HepG2 (cell line): Measurements from ENCODE around the gene ANKRD53. TPM values are rescaled to one million over a fixed set of nuclear protein-coding genes. Genes with fewer than 3 reads are reported as not detected.

Experiments
- AGO2 ChIP-seq: fragments of 200-400 bp; formaldehyde crosslinking; optimal IDR thresholded peaks from 2 replicates; pipeline ENCODE3; 2017; ENCODE audit warnings: mild to moderate bottlenecking, low read depth, low read length, moderate library complexity
- ARID2 ChIP-seq: sonication (generic); formaldehyde crosslinking; IDR thresholded peaks from 2 replicates; pipeline ENCODE4 v1.8.1; 2022; ENCODE audit warnings: mild to moderate bottlenecking, missing genetic modification reagents, borderline replicate concordance
- DNMT3B ChIP-seq: conservative IDR thresholded peaks from 2 replicates; pipeline ENCODE4 v1.6.1; 2016; ENCODE audit warnings: missing biosample characterization, control low read depth
- ELF1 ChIP-seq: sonication (generic); formaldehyde crosslinking; IDR thresholded peaks from 2 replicates; pipeline ENCODE4 v1.4.0; 2020; ENCODE audit warnings: missing genetic modification reagents
- FOXK1 ChIP-seq: sonication (generic); formaldehyde crosslinking; IDR thresholded peaks from 2 replicates; pipeline ENCODE4 v1.4.0; 2020; ENCODE audit warnings: low read depth, missing genetic modification reagents, borderline replicate concordance
- FOXP4 ChIP-seq: sonication (generic); formaldehyde crosslinking; IDR thresholded peaks from 2 replicates; pipeline ENCODE4 v1.4.0; 2020; ENCODE audit warnings: missing genetic modification reagents
- JUND ChIP-seq: sonication (generic); formaldehyde crosslinking; IDR thresholded peaks from 2 replicates; pipeline ENCODE4 v1.8.0; 2022; ENCODE audit warnings: mild to moderate bottlenecking, missing genetic modification reagents
- KDM5A ChIP-seq: fragments of 200-600 bp; sonication (generic); IDR thresholded peaks from 2 replicates; pipeline ENCODE4 v1.7.0; 2018; ENCODE audit warnings: antibody characterized with exemption, mild to moderate bottlenecking, low read length, borderline replicate concordance
- LRRFIP1 ChIP-seq: sonication (generic); formaldehyde crosslinking; conservative IDR thresholded peaks from 2 replicates; pipeline ENCODE4 v1.4.0; 2020; ENCODE audit warnings: missing genetic modification reagents
- MYPOP ChIP-seq: sonication (generic); formaldehyde crosslinking; IDR thresholded peaks from 2 replicates; pipeline ENCODE4 v1.8.1; 2023; ENCODE audit warnings: mild to moderate bottlenecking, moderate library complexity, missing genetic modification reagents
- ONECUT2 ChIP-seq: sonication (generic); formaldehyde crosslinking; IDR thresholded peaks from 2 replicates; pipeline ENCODE4 v1.4.0; 2020; ENCODE audit warnings: missing genetic modification reagents
- PATZ1 ChIP-seq: sonication (generic); formaldehyde crosslinking; IDR thresholded peaks from 2 replicates; pipeline ENCODE4 v1.4.0; 2020; ENCODE audit warnings: missing genetic modification reagents
- RAD21 ChIP-seq: fragments of 450-650 bp; formaldehyde crosslinking; IDR thresholded peaks from 2 replicates; pipeline ENCODE4 v1.5.0; 2020; ENCODE audit warnings: mild to moderate bottlenecking
- TIGD3 ChIP-seq: sonication (generic); formaldehyde crosslinking; IDR thresholded peaks from 2 replicates; pipeline ENCODE4 v1.5.1; 2020; ENCODE audit warnings: mild to moderate bottlenecking, missing genetic modification reagents, borderline replicate concordance
- XBP1 ChIP-seq: sonication (generic); formaldehyde crosslinking; IDR thresholded peaks from 2 replicates; pipeline ENCODE4 v1.5.0; 2020; ENCODE audit warnings: missing genetic modification reagents
- ZBTB42 ChIP-seq: sonication (generic); formaldehyde crosslinking; IDR thresholded peaks from 2 replicates; pipeline ENCODE4 v1.5.0; 2020; ENCODE audit warnings: mild to moderate bottlenecking, missing genetic modification reagents
- ZNF367 ChIP-seq: sonication (generic); formaldehyde crosslinking; IDR thresholded peaks from 2 replicates; pipeline ENCODE4 v1.4.0; 2020; ENCODE audit warnings: missing genetic modification reagents, borderline replicate concordance
- ZNF547 ChIP-seq: sonication (generic); formaldehyde crosslinking; IDR thresholded peaks from 2 replicates; pipeline ENCODE4 v1.5.1; 2020; ENCODE audit warnings: mild to moderate bottlenecking, missing genetic modification reagents
- ZNF577 ChIP-seq: sonication (generic); formaldehyde crosslinking; IDR thresholded peaks from 2 replicates; pipeline ENCODE4 v1.4.0; 2020; ENCODE audit warnings: mild to moderate bottlenecking, low read depth, missing genetic modification reagents, borderline replicate concordance
- polyA plus RNA-seq, 8 experiments: library from polyadenylated mRNA; depleted of rRNA in 3 of 8; stranded (reverse) in 7 of 8; unstranded in 1 of 8; fragments of >200 nt; fragmentation: Illumina TruSeq in 4 of 8; extraction: Trizol in 4 of 8; gene quantifications; 2 replicates each; pipeline versions ENCODE4 v1.2.1 to v1.2.3, GENCODE V29; 2011 to 2016; ENCODE audit warnings: low read depth in 4 of 8, missing spikeins in 1 of 8, mixed read lengths in 1 of 8; ENCODE audit not compliant: insufficient read depth in 1 of 8
- total RNA-seq, 5 experiments: library from RNA; depleted of rRNA; stranded (reverse); fragments of >200 nt; fragmentation: Illumina TruSeq; extraction: Trizol; gene quantifications; 2 replicates each; pipeline ENCODE4 v1.2.3, GENCODE V29; 2016; ENCODE audit warnings: low read depth in 1 of 5

The ANKRD53 gene
- total and polyA plus RNA-seq, 2 of the 13 experiments (the other 11 are each of a cell fraction or from before 2014, with no cell fraction given): 0.15 TPM; not detected in 1

GRCh38 chr2:71000780-71001591 lies 22.6 kb downstream of the ANKRD53 start (continued):
- no peak for TF ChIP-seq TIGD3
- TF ChIP-seq ZNF577 (CRISPR knock-in tag): no peak
- 0 out of 2 replicates have a peak, but pooled peaks have one; percentile 77 for TF ChIP-seq ZBTB42
- no peak for TF ChIP-seq AGO2
- 0 out of 2 replicates have a peak, but pooled peaks have one; percentile 16 for TF ChIP-seq MYPOP (CRISPR knock-in tag)
- TF ChIP-seq ZNF547 (CRISPR knock-in tag): no peak; the same call in none of the 2 replicates
- no peak for TF ChIP-seq XBP1 (CRISPR knock-in tag)
- 0 out of 2 replicates have a peak, but pooled peaks have one; percentile 30 for TF ChIP-seq FOXP4 (CRISPR knock-in tag)
- peak; percentile 72; the same call in 1 of the 2 replicates for TF ChIP-seq ARID2 (CRISPR knock-in tag)
- no peak for TF ChIP-seq JUND (CRISPR knock-in tag)
- TF ChIP-seq ZNF367: no peak
- peak; percentile 86 for TF ChIP-seq ELF1 (CRISPR knock-in tag)
- TF ChIP-seq RAD21 (CRISPR knock-in tag): peak; percentile 51
- TF ChIP-seq PATZ1 (CRISPR knock-in tag): peak; percentile 35; the same call in 1 of the 2 replicates
- TF ChIP-seq ONECUT2 (CRISPR knock-in tag): 0 out of 2 replicates have a peak, but pooled peaks have one; percentile 27
- TF ChIP-seq FOXK1 (CRISPR knock-in tag): peak; percentile 40; the same call in 1 of the 2 replicates
- TF ChIP-seq KDM5A: no peak
- TF ChIP-seq LRRFIP1 (CRISPR knock-in tag): 0 out of 2 replicates have a peak, but pooled peaks have one; percentile 66
- no peak for TF ChIP-seq DNMT3B
